RKO (cell line): ENCODE data around the gene UXS1.

Source experiments
- DNase-seq: peaks from one replicate; pipeline ENCODE4 v3.0.0-alpha.2; 2016; ENCODE audit warnings: low spot score

The UXS1 gene

DNA sequence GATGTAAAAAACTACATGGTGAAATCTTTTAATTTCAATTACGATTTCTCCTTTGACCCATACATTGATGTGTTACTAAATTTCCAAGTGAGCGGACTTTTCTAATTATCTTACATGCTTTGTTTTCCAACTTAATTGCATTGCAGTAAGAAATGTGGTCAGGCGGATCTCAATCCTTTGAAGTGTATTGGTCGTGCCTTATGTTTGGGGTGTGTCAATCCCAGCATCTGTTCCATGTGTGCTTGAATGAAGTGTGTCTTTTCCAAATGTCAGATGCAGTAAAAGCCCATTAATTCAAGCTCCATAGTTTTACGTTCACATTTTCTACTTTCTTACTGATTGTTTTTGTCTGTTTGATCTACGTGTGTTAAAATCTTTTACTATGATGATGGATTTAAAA is 113.1 kb downstream of the UXS1 start:
- DNase-seq, result no peak

DNA sequence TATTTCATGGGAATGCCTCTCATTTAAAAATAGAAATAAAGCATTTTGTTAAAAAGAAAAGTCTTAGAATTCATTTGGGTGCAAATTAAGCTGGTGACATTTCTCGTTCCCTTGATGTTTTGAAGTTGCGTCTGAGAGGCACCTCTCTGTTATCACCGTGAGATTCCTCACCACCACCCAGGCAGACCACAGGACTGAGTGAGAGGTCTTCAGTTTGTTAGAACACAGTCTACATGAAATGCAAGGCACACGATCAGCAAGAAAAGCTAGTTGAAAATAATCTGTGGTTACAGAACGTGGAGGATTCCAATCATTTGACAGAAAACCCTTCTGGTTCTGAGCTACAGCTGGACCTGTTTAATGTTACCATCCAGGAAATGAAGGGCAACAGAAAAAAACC is 116.0 kb downstream of the UXS1 start:
- no peak for DNase-seq

DNA sequence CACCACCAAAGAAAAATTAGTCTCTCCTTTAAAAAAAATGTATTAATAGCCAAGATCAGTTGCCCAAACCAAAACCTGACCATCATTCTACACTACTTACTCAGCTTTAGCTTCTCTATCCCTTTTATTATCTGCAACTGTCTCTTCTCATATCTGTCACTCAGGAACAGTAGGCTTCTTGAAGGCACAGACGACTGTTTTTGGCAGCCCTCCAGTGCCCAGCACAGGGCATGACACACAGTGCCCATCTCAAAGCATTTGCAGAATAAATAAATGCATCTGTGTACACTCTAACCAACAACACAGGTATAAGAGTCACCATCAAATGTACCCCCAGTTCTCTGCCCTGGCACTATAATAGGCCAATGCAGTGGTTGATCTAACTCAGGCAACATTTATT is 117.2 kb downstream of the UXS1 start:
- no peak for DNase-seq

DNA sequence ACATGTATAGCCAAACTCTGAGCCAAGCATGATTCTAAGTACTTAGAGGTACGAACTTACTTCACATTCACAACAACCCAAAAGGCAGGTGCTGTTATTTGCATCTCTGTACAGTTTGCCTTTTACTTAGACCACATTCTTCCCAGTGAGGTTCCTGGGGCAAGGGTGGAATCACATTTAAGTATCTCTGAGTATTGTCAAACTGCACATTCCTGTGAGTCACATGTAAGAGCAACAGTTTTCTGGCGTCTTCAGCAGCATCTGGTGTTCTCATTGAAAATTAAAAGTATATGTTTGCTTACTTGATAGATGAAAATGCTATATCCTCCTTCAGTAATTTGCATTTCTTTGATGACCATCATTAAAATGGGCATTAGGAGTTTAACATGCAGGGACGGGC is 119.1 kb downstream of the UXS1 start:
- no peak for DNase-seq

DNA sequence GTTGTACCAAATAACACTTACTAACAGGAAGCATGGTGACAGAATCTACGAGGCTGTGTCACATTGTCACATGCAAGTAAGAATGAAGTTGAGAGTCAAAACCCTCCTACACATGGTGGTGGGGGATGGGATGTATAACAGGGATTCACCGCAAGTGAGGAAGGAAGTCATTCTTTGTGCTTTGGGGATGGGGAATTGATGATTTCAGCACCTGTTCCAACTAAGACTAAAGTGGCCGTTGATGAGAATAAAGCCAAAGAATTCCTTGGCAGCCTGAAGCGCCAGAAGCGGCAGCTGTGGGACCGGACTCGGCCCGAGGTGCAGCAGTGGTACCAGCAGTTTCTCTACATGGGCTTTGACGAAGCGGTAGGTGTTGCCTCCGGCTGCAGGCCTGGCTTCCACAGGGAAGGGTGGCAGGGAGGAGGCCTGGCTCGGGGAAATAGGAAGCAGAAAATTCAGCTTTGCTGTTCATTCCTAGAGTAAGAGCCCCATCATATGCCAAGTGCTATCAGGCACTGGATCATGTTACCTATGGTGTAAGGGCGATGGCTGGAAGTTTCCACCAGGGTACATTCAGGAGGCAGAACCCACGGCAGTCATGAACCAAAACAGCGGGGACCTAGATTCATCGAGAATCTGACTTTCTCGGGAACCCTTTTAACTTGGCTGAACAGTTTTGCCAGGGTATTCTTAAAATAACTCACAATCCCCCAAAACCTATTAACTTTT is 120.3 kb downstream of the UXS1 start:
- no peak for DNase-seq

DNA sequence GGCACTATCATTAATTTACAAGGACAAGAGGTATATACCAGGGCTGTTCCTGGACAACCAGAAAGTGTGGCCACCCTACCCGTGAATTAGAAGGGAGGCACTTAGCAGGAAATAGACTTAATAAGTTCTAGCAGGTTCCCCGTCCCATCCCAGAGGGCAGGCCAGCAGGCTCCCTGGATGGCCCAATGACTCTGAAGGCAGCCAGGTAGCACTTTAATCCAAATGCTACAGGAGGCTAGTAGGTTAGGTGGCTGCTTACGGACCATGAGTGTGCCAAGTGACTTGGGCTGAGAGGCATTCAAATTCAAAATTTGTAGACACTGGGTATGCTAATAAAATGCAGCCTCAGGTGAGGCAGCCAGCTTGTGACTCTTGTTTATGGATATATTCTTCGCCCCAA is 123.9 kb downstream of the UXS1 start:
- DNase-seq, result no peak

- DNase-seq, result no peak
These were observed 125.7 kb downstream of the UXS1 start for GRCh38 chr2:106068451-106068850.

DNA sequence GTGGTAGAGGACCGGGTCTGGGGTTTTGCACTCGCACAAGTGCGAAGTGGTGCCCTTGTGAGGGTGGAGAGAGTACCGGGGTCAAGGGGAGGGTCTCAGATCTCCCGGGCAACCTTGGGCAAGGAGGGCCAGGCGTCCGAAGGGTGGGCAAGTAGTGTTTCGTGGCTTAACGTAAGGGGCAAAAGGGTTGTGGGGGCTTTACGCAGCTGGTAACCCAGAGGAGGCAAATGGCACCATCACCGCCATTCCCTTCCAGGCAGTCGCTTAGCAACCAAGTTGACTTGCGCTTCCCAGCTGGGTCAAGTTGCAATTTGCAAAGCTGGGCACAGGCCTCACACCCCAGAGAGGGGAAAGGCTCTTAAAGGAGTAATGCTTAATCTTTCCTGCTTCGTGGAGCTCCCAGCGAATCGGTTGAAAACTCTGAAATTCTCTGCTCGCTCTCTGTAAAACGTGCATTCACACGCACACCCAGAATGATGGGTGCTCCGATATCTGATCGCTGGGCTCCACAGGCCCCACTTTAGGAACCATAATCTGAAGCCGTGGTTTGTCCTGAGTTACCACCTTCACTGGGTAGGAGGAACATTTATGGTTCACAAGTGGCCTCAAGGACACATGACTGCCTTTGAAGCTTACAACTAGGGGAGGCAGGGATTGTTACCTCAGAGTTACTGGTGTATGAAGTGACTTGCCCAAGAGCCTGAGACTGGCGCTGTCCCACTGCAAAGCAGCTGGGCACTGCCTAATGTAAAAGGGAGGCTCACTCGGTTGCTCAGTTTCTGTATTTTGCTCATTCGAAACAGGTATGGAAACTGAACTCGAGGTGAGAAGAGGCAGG is 127.9 kb downstream of the UXS1 start:
- no peak for DNase-seq

DNA sequence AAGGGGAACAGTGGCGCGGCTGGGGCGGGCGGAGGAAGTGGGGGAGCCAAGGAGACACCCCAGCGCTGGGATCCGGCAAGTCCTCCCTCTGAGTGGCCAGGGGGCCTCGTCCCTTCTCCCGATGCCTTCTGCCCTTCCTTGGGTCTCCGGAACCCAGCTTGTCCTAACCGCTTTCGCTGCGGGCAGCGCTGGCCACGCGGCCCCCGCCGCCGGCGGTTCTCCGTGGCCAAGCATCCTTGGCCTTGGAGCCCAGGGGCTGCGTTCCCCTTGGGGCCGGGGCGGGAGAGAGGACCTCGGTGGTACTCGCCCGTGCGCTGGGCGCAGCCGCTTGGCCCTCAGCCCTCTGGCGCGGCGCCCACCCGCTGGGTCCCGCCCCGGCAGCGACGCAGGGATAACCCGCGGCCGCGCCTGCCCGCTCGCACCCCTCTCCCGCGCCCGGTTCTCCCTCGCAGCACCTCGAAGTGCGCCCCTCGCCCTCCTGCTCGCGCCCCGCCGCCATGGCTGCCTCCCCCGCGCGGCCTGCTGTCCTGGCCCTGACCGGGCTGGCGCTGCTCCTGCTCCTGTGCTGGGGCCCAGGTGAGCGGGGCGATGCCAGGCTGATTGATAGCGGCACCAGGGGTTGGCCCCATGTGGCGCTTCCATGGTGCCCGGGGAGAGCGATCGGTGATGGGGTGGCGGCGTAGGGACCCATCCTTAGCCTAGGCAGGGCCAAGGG is 128.7 kb downstream of the UXS1 start:
- no peak for DNase-seq

DNA sequence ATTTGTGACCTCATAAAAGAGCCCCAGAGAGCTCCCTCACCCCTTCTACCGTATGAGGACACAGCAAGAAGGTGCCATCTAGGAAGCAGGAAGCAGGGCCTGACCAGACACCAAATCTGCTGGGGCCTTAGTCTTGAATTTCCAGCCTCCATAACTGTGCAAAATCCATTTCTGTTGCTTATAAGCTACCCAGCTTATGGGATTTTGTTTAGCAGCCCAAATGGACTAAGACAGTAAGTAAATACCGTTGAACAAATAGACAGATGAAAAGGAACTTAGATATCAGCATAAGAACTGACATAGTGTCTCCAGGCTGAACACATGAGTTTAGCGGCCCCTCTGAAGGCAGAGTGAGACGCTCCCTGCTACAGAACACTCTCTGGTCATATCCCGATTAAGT is 130.9 kb downstream of the UXS1 start:
- no peak for DNase-seq

DNA sequence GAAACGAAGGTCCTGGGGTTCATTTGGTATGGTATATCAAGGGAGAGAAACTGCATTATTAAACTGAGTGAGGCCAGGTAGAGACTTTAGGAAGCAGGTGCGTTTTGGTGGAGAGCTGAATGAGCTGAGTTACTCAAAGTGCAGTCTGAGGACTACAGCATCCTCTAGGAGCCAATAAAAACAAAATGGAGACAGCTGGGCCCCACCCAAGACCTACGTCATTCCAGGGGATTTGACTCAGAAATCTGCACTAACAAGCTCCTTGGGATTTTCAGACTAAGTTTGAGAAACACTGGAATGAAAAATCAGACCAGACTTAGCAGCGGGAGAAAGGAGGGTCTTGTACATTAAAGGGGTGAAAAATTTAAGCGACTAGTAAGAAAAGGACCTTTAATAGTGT is 131.5 kb downstream of the UXS1 start:
- DNase-seq, result no peak

GRCh38 chr2:106061611-106062349 is 132.3 kb downstream of the UXS1 start:
- DNase-seq, result no peak

DNA sequence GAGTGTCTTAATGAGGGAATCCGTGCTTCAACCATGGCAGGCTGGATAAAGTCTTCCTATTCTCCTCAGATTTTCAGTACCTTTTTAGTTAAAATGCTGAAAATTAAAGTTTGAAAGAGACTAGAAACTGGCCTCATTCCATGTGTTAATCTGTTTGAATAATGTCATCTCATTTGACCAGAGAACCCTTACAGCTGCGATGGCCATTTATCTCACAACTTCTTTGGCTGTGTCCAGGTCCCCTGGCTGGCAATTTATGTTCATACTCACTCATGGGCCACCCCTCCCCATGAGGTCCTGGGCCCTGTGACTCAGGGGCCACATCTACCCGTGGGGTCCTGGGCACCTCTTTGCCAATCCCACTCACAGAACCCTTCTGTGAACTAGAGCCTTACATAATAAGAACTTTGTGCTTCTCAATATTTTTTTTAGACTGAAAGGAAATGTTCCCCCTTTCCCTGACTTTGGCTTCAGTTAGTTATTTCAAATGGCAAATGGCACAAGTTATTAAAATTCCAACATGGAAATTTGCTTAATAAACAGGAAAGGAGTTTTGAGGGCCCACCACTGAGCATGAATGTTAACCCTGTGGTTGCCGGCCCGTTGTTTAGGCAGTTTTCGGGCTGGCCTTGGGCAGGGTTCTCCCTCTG is 134.6 kb downstream of the UXS1 start:
- DNase-seq, result no peak

DNA sequence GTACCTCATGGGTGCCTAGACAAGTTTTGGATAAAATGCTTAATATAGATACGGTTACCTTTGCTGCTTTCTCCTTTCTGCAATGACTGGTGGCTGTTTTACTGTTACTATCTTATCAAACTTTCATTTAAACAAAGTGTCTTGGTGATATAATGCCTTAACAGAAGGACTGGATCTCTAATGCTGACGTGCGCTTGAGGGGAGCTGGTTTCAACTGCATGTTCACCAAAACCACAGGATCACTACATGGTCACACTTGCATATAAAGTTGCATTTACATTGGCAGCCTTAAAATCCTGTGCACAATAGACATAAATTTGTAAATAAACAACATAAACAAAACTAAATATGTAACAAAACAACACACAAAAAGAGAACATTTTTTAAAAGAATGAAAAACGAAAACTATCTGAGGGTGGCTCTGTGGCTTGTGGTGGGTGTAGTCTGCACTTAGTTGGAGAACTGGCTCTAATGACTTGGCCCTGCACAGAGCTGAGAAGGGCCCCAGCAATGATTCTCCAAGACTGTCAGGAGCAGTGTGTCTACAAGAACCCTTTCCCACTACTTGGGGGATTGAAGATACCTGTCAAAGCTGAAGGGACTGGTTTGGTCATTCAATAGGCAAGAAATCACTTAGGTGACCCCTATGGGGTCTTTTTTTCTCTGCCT is 135.5 kb downstream of the UXS1 start:
- no peak for DNase-seq

DNA sequence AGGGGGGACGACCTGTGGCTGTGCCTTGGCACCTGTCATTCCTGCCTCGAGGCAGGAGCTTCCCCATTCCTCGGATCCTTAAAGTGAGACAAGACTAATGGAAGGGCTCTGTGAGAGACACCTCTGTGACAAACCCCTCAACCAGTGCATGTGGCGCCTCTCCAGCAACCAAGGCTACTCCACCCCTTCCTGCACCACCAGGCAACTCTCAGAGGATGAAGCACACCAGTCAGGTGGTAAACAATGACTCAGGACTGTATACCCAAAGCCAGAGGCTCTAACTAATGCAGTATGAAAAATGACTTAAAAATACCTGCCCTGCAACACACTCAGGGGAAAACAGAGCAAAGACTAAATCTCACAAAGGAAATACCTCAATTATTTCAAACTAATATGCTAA is 136.9 kb downstream of the UXS1 start:
- no peak for DNase-seq

GRCh38 chr2:106054880-106055655 is 139.0 kb downstream of the UXS1 start:
- no peak for DNase-seq

DNA sequence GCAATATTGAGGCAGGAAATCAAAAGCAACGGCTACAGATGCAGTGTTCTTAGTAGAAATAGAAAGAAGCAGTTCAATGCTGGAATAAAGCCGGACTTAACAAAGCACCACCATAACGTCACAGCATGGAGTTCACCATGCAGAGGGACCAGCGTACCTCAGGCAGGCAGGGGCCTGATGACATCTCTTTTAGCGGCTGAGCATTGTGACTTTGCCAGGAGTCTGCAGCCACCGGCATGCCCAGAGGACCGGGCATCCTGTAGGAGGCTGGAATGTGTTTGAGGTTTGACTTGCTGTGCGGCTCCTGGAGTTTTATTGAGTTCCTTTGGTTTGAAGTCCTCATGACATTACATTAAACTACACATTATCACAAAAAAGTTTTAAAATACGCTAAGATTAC is 139.8 kb downstream of the UXS1 start:
- DNase-seq, result no peak

GRCh38 chr2:106053581-106053980 is 140.5 kb downstream of the UXS1 start:
- DNase-seq, result no peak

DNA sequence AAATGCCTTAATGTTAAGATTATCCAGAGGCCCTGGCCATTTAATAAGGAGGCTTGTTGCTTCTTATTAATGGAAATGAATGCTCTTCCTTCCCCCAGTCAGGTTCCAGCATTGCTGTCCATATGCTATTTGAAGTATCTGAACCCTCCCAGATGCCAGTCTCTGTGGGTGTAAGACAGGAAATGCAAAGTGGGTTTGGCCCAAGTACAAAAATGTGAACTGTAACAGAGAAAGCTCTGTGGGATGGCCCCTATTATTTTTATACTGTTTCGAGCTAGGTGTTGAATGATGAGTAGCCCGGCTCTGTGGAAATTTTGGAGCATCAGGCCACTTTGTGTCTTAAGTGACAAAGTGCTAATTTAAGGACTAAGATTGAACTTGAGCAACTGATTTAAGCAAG is 141.0 kb downstream of the UXS1 start:
- DNase-seq, result no peak

DNA sequence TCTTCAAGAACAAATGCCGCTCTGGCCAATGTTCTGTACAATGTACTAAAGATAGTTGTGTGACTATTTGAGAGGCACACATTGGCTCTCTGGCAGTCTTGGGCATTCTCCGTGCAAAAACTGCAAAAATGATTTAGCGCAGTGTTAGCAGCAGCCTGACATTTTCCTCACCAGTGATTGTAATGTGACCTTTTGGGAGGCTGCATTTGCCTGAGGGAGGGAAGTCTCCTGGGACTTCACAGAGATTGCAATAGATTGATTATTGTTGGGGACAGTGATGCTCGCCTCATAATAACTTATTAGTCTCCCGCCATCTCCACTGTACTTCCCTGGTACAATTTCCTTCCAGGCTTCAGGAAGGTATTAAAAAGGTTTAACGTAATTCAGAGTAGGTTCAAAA is 149.2 kb downstream of the UXS1 start:
- DNase-seq, result no peak
